CD14-positive monocyte (primary cell): ENCODE results near the gene SLC16A7. TPM values are rescaled to one million over a fixed set of nuclear protein-coding genes. Genes with fewer than 3 reads are reported as not detected.

Experiments used
- DNase-seq, 3 donors: peaks; one replicate each; pipeline ENCODE4 v3.0.0-alpha.2; 2011 to 2022
- H2AFZ ChIP-seq: 2 replicates; pipeline ENCODE4 v1.6.0; 2012; ENCODE audit warnings: mild to moderate bottlenecking, low read depth, low read length, inconsistent platforms; ENCODE audit not compliant: insufficient read depth, poor library complexity, severe bottlenecking
- H3K27ac ChIP-seq, 2 donors: 1 replicate in 1 of 2; 2 replicates in 1 of 2; pipeline ENCODE4 v1.5.1; 2012 to 2013; ENCODE audit warnings: low read length in 2 of 2, control low read depth in 1 of 2, inconsistent platforms in 1 of 2, low read depth in 1 of 2, mild to moderate bottlenecking in 1 of 2
- H3K27me3 ChIP-seq, 2 donors: one replicate each; pipeline versions ENCODE4 v1.6.0 to v1.6.1; 2011 to 2013; ENCODE audit warnings: low read length in 2 of 2; ENCODE audit not compliant: control insufficient read depth in 2 of 2, insufficient read depth in 2 of 2
- H3K36me3 ChIP-seq, 2 donors: replicated peaks in 1 of 2; 1 replicate in 1 of 2; 2 replicates in 1 of 2; pipeline versions ENCODE4 v1.5.1 to v1.6.1; 2012 to 2013; ENCODE audit warnings: low read length in 2 of 2, control low read depth in 1 of 2, inconsistent platforms in 1 of 2, mild to moderate bottlenecking in 1 of 2; ENCODE audit not compliant: insufficient read depth in 2 of 2, control insufficient read depth in 1 of 2
- H3K4me1 ChIP-seq, 2 donors: 1 replicate in 1 of 2; 2 replicates in 1 of 2; pipeline versions ENCODE4 v1.5.1 to v1.6.1; 2012 to 2013; ENCODE audit warnings: low read length in 2 of 2, control low read depth in 1 of 2, inconsistent platforms in 1 of 2, mild to moderate bottlenecking in 1 of 2, moderate library complexity in 1 of 2; ENCODE audit not compliant: insufficient read depth in 2 of 2, control insufficient read depth in 1 of 2
- H3K4me2 ChIP-seq: replicated peaks from 2 replicates; pipeline ENCODE3; 2012; ENCODE audit warnings: low read length, moderate library complexity, mild to moderate bottlenecking; ENCODE audit not compliant: poor library complexity, severe bottlenecking; ENCODE audit errors: extremely low read depth
- H3K4me3 ChIP-seq, 3 experiments: fragments of 200-600 bp in 1 of 3; sonication (generic) in 1 of 3; replicated peaks in 1 of 3; 1 replicate in 2 of 3; 2 replicates in 1 of 3; pipeline ENCODE4 v1.5.1; 2011 to 2013; ENCODE audit warnings: low read length in 3 of 3, mild to moderate bottlenecking in 3 of 3, control low read depth in 2 of 3, low read depth in 2 of 3, inconsistent platforms in 1 of 3, moderate library complexity in 1 of 3
- H3K79me2 ChIP-seq: 2 replicates; pipeline ENCODE4 v1.6.0; 2012; ENCODE audit warnings: mild to moderate bottlenecking, control low read depth, inconsistent platforms, low read length, moderate library complexity; ENCODE audit not compliant: insufficient read depth
- H3K9ac ChIP-seq: 2 replicates; pipeline ENCODE4 v1.6.0; 2017; ENCODE audit warnings: low read length, mild to moderate bottlenecking; ENCODE audit not compliant: insufficient read depth, poor library complexity, severe bottlenecking
- H3K9me3 ChIP-seq, 2 donors: replicated peaks in 1 of 2; 1 replicate in 1 of 2; 2 replicates in 1 of 2; pipeline versions ENCODE4 v1.5.1 to v1.6.1; 2012 to 2013; ENCODE audit warnings: low read length in 2 of 2, control low read depth in 1 of 2; ENCODE audit not compliant: control insufficient read depth in 1 of 2, insufficient read depth in 1 of 2
- H4K20me1 ChIP-seq: 2 replicates; pipeline ENCODE4 v1.6.0; 2012; ENCODE audit warnings: mild to moderate bottlenecking, low read length, control low read depth, moderate library complexity; ENCODE audit not compliant: insufficient read depth
- H3K27ac Mint-ChIP-seq, 7 donors: one replicate each; pipeline ENCODE4 v1.8.0; 2020; ENCODE audit warnings: mild to moderate bottlenecking in 7 of 7, mixed read lengths in 7 of 7, moderate library complexity in 6 of 7, inconsistent platforms in 2 of 7
- H3K27me3 Mint-ChIP-seq, 3 donors: one replicate each; pipeline ENCODE4 v1.8.0; 2021 to 2022; ENCODE audit warnings: low read depth in 3 of 3, mild to moderate bottlenecking in 3 of 3, mixed read lengths in 3 of 3, moderate library complexity in 3 of 3, inconsistent platforms in 1 of 3
- H3K36me3 Mint-ChIP-seq, 2 donors: one replicate each; pipeline ENCODE4 v1.8.0; 2020; ENCODE audit warnings: mixed read lengths in 2 of 2, inconsistent platforms in 1 of 2, mild to moderate bottlenecking in 1 of 2
- H3K4me1 Mint-ChIP-seq: one replicate; pipeline ENCODE4 v1.8.0; 2020; ENCODE audit warnings: mild to moderate bottlenecking, mixed read lengths
- H3K4me3 Mint-ChIP-seq, 2 donors: one replicate each; pipeline ENCODE4 v1.8.0; 2020; ENCODE audit warnings: mild to moderate bottlenecking in 2 of 2, mixed read lengths in 2 of 2, moderate library complexity in 1 of 2
- H3K9me3 Mint-ChIP-seq, 7 donors: one replicate each; pipeline ENCODE4 v1.8.0; 2020 to 2022; ENCODE audit warnings: mixed read lengths in 7 of 7, mild to moderate bottlenecking in 6 of 7, moderate library complexity in 6 of 7, inconsistent platforms in 2 of 7
- WGBS: methylation state at CpG from one replicate; pipeline ENCODE4 v1.1.5; 2013; ENCODE audit warnings: missing lambda C conversion rate; ENCODE audit not compliant: insufficient coverage; 5-methylcytosine and 5-hydroxymethylcytosine counted together
- intact Hi-C, 2 donors: fragments of 100-400 bp; cut with micrococcal nuclease; formaldehyde crosslinking; loops; one replicate each; pipeline versions ENCODE4 v1.15.0 to v1.15.1; 2023
- polyA plus RNA-seq, 3 donors: library from polyadenylated mRNA; depleted of rRNA in 1 of 3; unstranded in 2 of 3; stranded (reverse) in 1 of 3; fragments of 300-500 nt in 2 of 3; fragments of >200 nt in 1 of 3; fragmentation: Illumina TruSeq in 2 of 3; gene quantifications; 1 replicate in 2 of 3; 2 replicates in 1 of 3; pipeline ENCODE4 v1.2.3, GENCODE V29; 2012 to 2021
- TF ChIP-seq, protein P1 (sequence below): fragments of 200-600 bp; IDR thresholded peaks from one replicate; pipeline ENCODE4 v1.8.0; 2022; ENCODE audit warnings: antibody characterized with exemption, mild to moderate bottlenecking

SLC16A7 gene
- polyA plus RNA-seq, 3 donors, result 6.9 to 16.9 (median 11.8) TPM

DNA sequence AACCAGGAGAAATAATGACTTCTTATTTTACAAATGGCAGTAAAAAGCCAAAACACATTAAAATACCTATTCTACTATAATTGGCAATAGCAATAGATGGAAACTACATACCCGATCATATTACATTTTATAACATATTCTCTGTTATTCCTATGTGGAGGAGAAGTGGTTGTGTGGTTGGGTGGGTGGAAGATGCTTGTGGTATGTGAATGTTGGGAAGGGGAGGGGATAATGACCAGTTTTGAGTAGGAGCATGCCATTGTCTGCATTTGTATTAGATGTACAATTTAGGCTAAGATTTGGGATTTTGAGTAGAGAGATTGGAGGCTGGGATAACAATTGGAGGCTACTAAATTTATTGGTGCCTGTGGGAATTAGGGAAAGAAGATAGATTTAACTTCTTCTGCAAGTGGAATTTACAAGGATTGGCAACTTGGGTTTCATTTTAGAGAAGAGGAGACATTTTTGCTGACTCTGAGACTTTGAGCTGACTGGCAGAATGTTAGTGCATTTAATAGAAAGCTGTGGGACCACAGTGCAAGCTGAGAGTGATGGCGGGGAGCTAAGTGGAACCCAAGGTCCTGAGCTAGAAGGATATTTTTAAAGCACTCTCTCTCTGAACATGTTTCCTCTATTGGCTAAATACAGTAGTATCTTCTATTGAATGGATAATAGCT lies 65.2 kb downstream of the SLC16A7 start:
- Histone ChIP-seq H3K36me3 (no peaks in the 10 kb centered on the region), H3K9me3 (no peaks in the 10 kb centered on the region), H3K79me2 (no peaks in the 10 kb centered on the region), H4K20me1 (no peaks in the 10 kb centered on the region), H3K27ac (no peak overlapping the region), H3K4me1 (no peaks in the 10 kb centered on the region), H3K4me3 (no peak overlapping the region), H2AFZ (no peak overlapping the region), H3K4me2 (no peak overlapping the region), H3K9ac (no peak overlapping the region), H3K27me3 (no peaks in the 10 kb centered on the region)
- Mint-ChIP-seq H3K36me3 (peaks cover 0 to 10% of the 10 kb centered on the region in 2 donors), H3K4me1 (no peaks in the 10 kb centered on the region), H3K27ac (no peak overlapping the region), H3K4me3 (no peak overlapping the region), H3K9me3 (peaks cover 0 to 3% (median 2%) of the 10 kb centered on the region in 7 donors), H3K27me3 (no peaks in the 10 kb centered on the region)
- intact Hi-C loops, result no loop called here
- TF ChIP-seq, protein P1, sequence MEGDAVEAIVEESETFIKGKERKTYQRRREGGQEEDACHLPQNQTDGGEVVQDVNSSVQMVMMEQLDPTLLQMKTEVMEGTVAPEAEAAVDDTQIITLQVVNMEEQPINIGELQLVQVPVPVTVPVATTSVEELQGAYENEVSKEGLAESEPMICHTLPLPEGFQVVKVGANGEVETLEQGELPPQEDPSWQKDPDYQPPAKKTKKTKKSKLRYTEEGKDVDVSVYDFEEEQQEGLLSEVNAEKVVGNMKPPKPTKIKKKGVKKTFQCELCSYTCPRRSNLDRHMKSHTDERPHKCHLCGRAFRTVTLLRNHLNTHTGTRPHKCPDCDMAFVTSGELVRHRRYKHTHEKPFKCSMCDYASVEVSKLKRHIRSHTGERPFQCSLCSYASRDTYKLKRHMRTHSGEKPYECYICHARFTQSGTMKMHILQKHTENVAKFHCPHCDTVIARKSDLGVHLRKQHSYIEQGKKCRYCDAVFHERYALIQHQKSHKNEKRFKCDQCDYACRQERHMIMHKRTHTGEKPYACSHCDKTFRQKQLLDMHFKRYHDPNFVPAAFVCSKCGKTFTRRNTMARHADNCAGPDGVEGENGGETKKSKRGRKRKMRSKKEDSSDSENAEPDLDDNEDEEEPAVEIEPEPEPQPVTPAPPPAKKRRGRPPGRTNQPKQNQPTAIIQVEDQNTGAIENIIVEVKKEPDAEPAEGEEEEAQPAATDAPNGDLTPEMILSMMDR, result no peak
- no CpG with 5 or more reads among the region's 2 CpGs for WGBS
- no peak for DNase-seq

- no peaks in the 10 kb centered on the region for H3K79me2 ChIP-seq
- H2AFZ ChIP-seq, result no peak overlapping the region
- no peak overlapping the region for H3K4me2 ChIP-seq
- peaks cover 12 to 14% of the 10 kb centered on the region in 2 donors for H3K9me3 ChIP-seq
- DNase-seq, result no peak
- no peaks in the 10 kb centered on the region for H4K20me1 ChIP-seq
- H3K27me3 Mint-ChIP-seq, result no peaks in the 10 kb centered on the region
- H3K4me1 Mint-ChIP-seq, result no peaks in the 10 kb centered on the region
- H3K4me3 ChIP-seq, result no peak overlapping the region
- H3K27ac ChIP-seq, result no peak overlapping the region
- 100% methylated on average over 1 of the region's 2 CpGs for WGBS
- peaks cover 4 to 16% of the 10 kb centered on the region in 2 donors for H3K36me3 Mint-ChIP-seq
- H3K36me3 ChIP-seq, result no peaks in the 10 kb centered on the region
- no peak overlapping the region for H3K9ac ChIP-seq
- no peak overlapping the region for H3K4me3 Mint-ChIP-seq
- intact Hi-C loops, result no loop called here
- H3K4me1 ChIP-seq, result no peaks in the 10 kb centered on the region
- TF ChIP-seq, protein P1, result no peak
- H3K9me3 Mint-ChIP-seq, result peaks cover 12 to 22% (median 16%) of the 10 kb centered on the region in 7 donors
- no peaks in the 10 kb centered on the region for H3K27me3 ChIP-seq
- peak overlapping the region in 1 of 7 donors; percentile 2 for H3K27ac Mint-ChIP-seq
Measured at GRCh38 chr12:59664495-59664894, 68.7 kb downstream of the SLC16A7 start.
